GM18511 (cell line): Measurements from ENCODE around the gene TADA3.

Experiments used
- ATAC-seq: cut with Tn5 transposase; IDR thresholded peaks from one replicate; pipeline ENCODE4 v1.9.1; 2021; ENCODE audit warnings: mild to moderate bottlenecking, moderate library complexity; ENCODE audit not compliant: unreplicated experiment

TADA3 gene

GRCh38 chr3:9730657-9731205 is 61.5 kb downstream of the TADA3 start:
- ATAC-seq, result peak; percentile 54
